MM.1S (cell line): ENCODE measurements around the gene RAPGEF6.

Experiments used
- DNase-seq: peaks from one replicate; pipeline ENCODE4 v3.0.0-alpha.2; 2015
- H2AFZ ChIP-seq: fragments of 300-600 bp; sonication (generic); 2 replicates; pipeline ENCODE4 v1.6.0; 2016; ENCODE audit warnings: antibody characterized with exemption, low read length
- H3F3A ChIP-seq: fragments of 300-600 bp; sonication (generic); 2 replicates; pipeline ENCODE4 v1.6.1; 2016; ENCODE audit warnings: mild to moderate bottlenecking, antibody characterized with exemption, low read length, moderate library complexity, mixed read lengths; ENCODE audit not compliant: insufficient read depth
- H3K27ac ChIP-seq: fragments of 300-600 bp; sonication (generic); 2 replicates; pipeline ENCODE4 v1.5.1; 2016; ENCODE audit warnings: mild to moderate bottlenecking, low read length
- H3K27me3 ChIP-seq: fragments of 300-600 bp; sonication (generic); replicated peaks from 2 replicates; pipeline ENCODE4 v1.6.0; 2016; ENCODE audit warnings: low read length; ENCODE audit not compliant: insufficient read depth
- H3K36me3 ChIP-seq: fragments of 300-600 bp; sonication (generic); replicated peaks from 2 replicates; pipeline ENCODE4 v1.6.1; 2016; ENCODE audit warnings: mild to moderate bottlenecking, low read length, mixed read lengths; ENCODE audit not compliant: insufficient read depth
- H3K4me1 ChIP-seq: fragments of 300-600 bp; sonication (generic); 2 replicates; pipeline ENCODE4 v1.6.1; 2016; ENCODE audit warnings: low read length, mixed read lengths
- H3K4me2 ChIP-seq: fragments of 300-600 bp; sonication (generic); 2 replicates; pipeline ENCODE4 v1.6.0; 2016; ENCODE audit warnings: low read depth, low read length
- H3K4me3 ChIP-seq: fragments of 300-600 bp; sonication (generic); 2 replicates; pipeline ENCODE4 v1.5.1; 2016; ENCODE audit warnings: low read length, mixed read lengths
- H3K79me2 ChIP-seq: fragments of 300-600 bp; sonication (generic); 2 replicates; pipeline ENCODE4 v1.6.1; 2016; ENCODE audit warnings: mixed run types, low read length, mixed read lengths
- H3K9ac ChIP-seq: fragments of 300-600 bp; sonication (generic); 2 replicates; pipeline ENCODE4 v1.6.1; 2016; ENCODE audit warnings: low read length, mixed read lengths
- H3K9me2 ChIP-seq: fragments of 300-600 bp; sonication (generic); replicated peaks from 2 replicates; pipeline ENCODE4 v1.6.1; 2016; ENCODE audit warnings: mild to moderate bottlenecking, low read length, mixed read lengths; ENCODE audit not compliant: insufficient read depth
- H3K9me3 ChIP-seq: fragments of 300-600 bp; sonication (generic); replicated peaks from 2 replicates; pipeline ENCODE4 v1.6.1; 2016; ENCODE audit warnings: mild to moderate bottlenecking, low read length, mixed read lengths; ENCODE audit not compliant: insufficient read depth
- H4K20me1 ChIP-seq: fragments of 300-600 bp; sonication (generic); 2 replicates; pipeline ENCODE4 v1.6.1; 2016; ENCODE audit warnings: mild to moderate bottlenecking, low read length, moderate library complexity, mixed read lengths; ENCODE audit not compliant: insufficient read depth
- CTCF ChIP-seq: fragments of 300-600 bp; sonication (generic); IDR thresholded peaks from 2 replicates; pipeline ENCODE4 v1.5.1; 2016; ENCODE audit warnings: antibody characterized with exemption, low read length, mixed read lengths
- EZH2 ChIP-seq: fragments of 300-600 bp; sonication (generic); optimal IDR thresholded peaks from 2 replicates; pipeline ENCODE3; 2017; ENCODE audit warnings: low read depth, mild to moderate bottlenecking, antibody characterized with exemption, low read length, mixed read lengths
- EZH2phosphoT487 ChIP-seq: fragments of 300-600 bp; sonication (generic); IDR thresholded peaks from 2 replicates; pipeline ENCODE4 v1.6.1; 2018; ENCODE audit warnings: antibody characterized with exemption, low read length

Gene RAPGEF6

GRCh38 chr5:131394128-131394527, 240.9 kb downstream of the RAPGEF6 start:
- Histone ChIP-seq H3K4me2 (no peak overlapping the region), H3K36me3 (no peaks in the 10 kb centered on the region; the same call in 1 of the 2 replicates), H3K27ac (no peak overlapping the region), H3K9me2 (no peaks in the 10 kb centered on the region), H2AFZ (no peak overlapping the region), H3K79me2 (peaks cover 13% of the 10 kb centered on the region; the same call in 1 of the 2 replicates), H3K9ac (no peak overlapping the region), H4K20me1 (no peaks in the 10 kb centered on the region), H3K4me1 (no peaks in the 10 kb centered on the region), H3K4me3 (no peak overlapping the region), H3F3A (no peaks in the 10 kb centered on the region), H3K9me3 (no peaks in the 10 kb centered on the region), H3K27me3 (no peaks in the 10 kb centered on the region)
- no peak for DNase-seq
- TF ChIP-seq EZH2: no peak
- no peak for TF ChIP-seq CTCF
- no peak for TF ChIP-seq EZH2phosphoT487

- Histone ChIP-seq H3K4me1 (no peaks in the 10 kb centered on the region), H3K9me2 (no peaks in the 10 kb centered on the region), H3K79me2 (peaks cover 19% of the 10 kb centered on the region; the same call in 1 of the 2 replicates), H3K9ac (no peak overlapping the region), H2AFZ (no peak overlapping the region), H3K4me2 (no peak overlapping the region), H3K9me3 (no peaks in the 10 kb centered on the region), H4K20me1 (no peaks in the 10 kb centered on the region), H3K27ac (no peak overlapping the region), H3K36me3 (no peaks in the 10 kb centered on the region; the same call in 1 of the 2 replicates), H3K4me3 (no peak overlapping the region), H3K27me3 (no peaks in the 10 kb centered on the region), H3F3A (no peaks in the 10 kb centered on the region)
- no peak for TF ChIP-seq EZH2phosphoT487
- no peak for TF ChIP-seq EZH2
- TF ChIP-seq CTCF: no peak
- DNase-seq: no peak
These were observed 241.5 kb downstream of the RAPGEF6 start for GRCh38 chr5:131393498-131393968.

GRCh38 chr5:131392466-131393095, 242.4 kb downstream of the RAPGEF6 start:
- no peak overlapping the region for H2AFZ ChIP-seq
- no peak overlapping the region for H3K4me3 ChIP-seq
- TF ChIP-seq CTCF (no peak), EZH2 (no peak), EZH2phosphoT487 (no peak)
- no peaks in the 10 kb centered on the region for H3K9me3 ChIP-seq
- no peak overlapping the region for H3K4me2 ChIP-seq
- no peaks in the 10 kb centered on the region for H3K4me1 ChIP-seq
- H3K27ac ChIP-seq: no peak overlapping the region
- H3K36me3 ChIP-seq: no peaks in the 10 kb centered on the region
- H4K20me1 ChIP-seq: no peaks in the 10 kb centered on the region
- no peaks in the 10 kb centered on the region for H3K27me3 ChIP-seq
- DNase-seq: no peak
- no peaks in the 10 kb centered on the region for H3F3A ChIP-seq
- peaks cover 27% of the 10 kb centered on the region; the same call in 1 of the 2 replicates for H3K79me2 ChIP-seq
- no peaks in the 10 kb centered on the region for H3K9me2 ChIP-seq
- no peak overlapping the region for H3K9ac ChIP-seq
